Thoracic aorta endothelial cell (primary cell): ENCODE results near the gene SPATA7. TPM values are rescaled to one million over a fixed set of nuclear protein-coding genes. Genes with fewer than 3 reads are reported as not detected.

Source experiments
- total RNA-seq: library from RNA; depleted of rRNA; stranded (reverse); fragments of >200 nt; gene quantifications from 2 replicates; pipeline ENCODE4 v1.2.3, GENCODE V29; 2012

The SPATA7 gene, protein sequence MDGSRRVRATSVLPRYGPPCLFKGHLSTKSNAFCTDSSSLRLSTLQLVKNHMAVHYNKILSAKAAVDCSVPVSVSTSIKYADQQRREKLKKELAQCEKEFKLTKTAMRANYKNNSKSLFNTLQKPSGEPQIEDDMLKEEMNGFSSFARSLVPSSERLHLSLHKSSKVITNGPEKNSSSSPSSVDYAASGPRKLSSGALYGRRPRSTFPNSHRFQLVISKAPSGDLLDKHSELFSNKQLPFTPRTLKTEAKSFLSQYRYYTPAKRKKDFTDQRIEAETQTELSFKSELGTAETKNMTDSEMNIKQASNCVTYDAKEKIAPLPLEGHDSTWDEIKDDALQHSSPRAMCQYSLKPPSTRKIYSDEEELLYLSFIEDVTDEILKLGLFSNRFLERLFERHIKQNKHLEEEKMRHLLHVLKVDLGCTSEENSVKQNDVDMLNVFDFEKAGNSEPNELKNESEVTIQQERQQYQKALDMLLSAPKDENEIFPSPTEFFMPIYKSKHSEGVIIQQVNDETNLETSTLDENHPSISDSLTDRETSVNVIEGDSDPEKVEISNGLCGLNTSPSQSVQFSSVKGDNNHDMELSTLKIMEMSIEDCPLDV
- total RNA-seq, result 12.9 and 14.0 TPM in 2 replicates

GRCh38 chr14:88385212-88386101 is at the start of gene SPATA7:
TSS of gene SPATA7 (plus strand) at chr14:88385657. CDS start at chr14:88385819, 162 bp downstream.

Other genes with a start within 250 kb of the SPATA7 start
- gene KCNK10, start 62.4 kb upstream of the SPATA7 start, total RNA-seq, result not detected in 2 replicates
- 7.5 and 9.8 TPM in 2 replicates for gene PTPN21, start 169.3 kb downstream of the SPATA7 start, total RNA-seq
- 75.9 and 80.0 TPM in 2 replicates for gene ZC3H14, start 177.4 kb downstream of the SPATA7 start, total RNA-seq